Neural progenitor cell (in vitro differentiated cells): Measurements from ENCODE around the gene CHRNA4. TPM values are rescaled to one million over a fixed set of nuclear protein-coding genes. Genes with fewer than 3 reads are reported as not detected.

Source experiments
- DNase-seq: peaks from one replicate; pipeline ENCODE4 v3.0.0-alpha.2; 2016; ENCODE audit warnings: low spot score
- H2AFZ ChIP-seq: fragments of 200-600 bp; sonication (generic); replicated peaks from 2 replicates; pipeline ENCODE4 v1.6.1; 2016; ENCODE audit warnings: antibody characterized with exemption
- H3F3A ChIP-seq: fragments of 200-600 bp; sonication (generic); 2 replicates; pipeline ENCODE4 v1.6.1; 2016; ENCODE audit warnings: antibody characterized with exemption, low read depth
- H3K27ac ChIP-seq: fragments of 200-600 bp; sonication (generic); 2 replicates; pipeline ENCODE4 v1.5.1; 2016; ENCODE audit warnings: mild to moderate bottlenecking
- H3K27me3 ChIP-seq: fragments of 200-600 bp; sonication (generic); 2 replicates; pipeline ENCODE4 v1.6.1; 2016; ENCODE audit warnings: mild to moderate bottlenecking, moderate library complexity
- H3K36me3 ChIP-seq: fragments of 200-600 bp; sonication (generic); 2 replicates; pipeline ENCODE4 v1.5.1; 2016
- H3K4me1 ChIP-seq: fragments of 200-600 bp; sonication (generic); 2 replicates; pipeline ENCODE4 v1.6.1; 2016; ENCODE audit warnings: mixed run types
- H3K4me2 ChIP-seq: fragments of 200-600 bp; sonication (generic); 2 replicates; pipeline ENCODE4 v1.6.1; 2016
- H3K4me3 ChIP-seq: fragments of 200-600 bp; sonication (generic); 2 replicates; pipeline ENCODE4 v1.5.1; 2016
- H3K79me2 ChIP-seq: fragments of 200-600 bp; sonication (generic); 2 replicates; pipeline ENCODE4 v1.6.1; 2016; ENCODE audit warnings: low read depth
- H3K9ac ChIP-seq: fragments of 200-600 bp; sonication (generic); 2 replicates; pipeline ENCODE4 v1.6.1; 2016
- H3K9me3 ChIP-seq: fragments of 200-600 bp; sonication (generic); 2 replicates; pipeline ENCODE4 v1.5.1; 2016; ENCODE audit warnings: low read depth
- H4K20me1 ChIP-seq: fragments of 200-600 bp; sonication (generic); 2 replicates; pipeline ENCODE4 v1.6.1; 2016; ENCODE audit warnings: low read depth
- H3K27ac Mint-ChIP-seq: 3 replicates; pipeline ENCODE4 v1.8.0; 2021; ENCODE audit warnings: mixed read lengths
- H3K27me3 Mint-ChIP-seq: 2 replicates; pipeline ENCODE4 v1.8.0; 2022; ENCODE audit warnings: low read depth, mild to moderate bottlenecking, inconsistent platforms, moderate library complexity, mixed read lengths; ENCODE audit not compliant: insufficient read depth
- H3K36me3 Mint-ChIP-seq: 3 replicates; pipeline ENCODE4 v1.8.0; 2021; ENCODE audit warnings: mixed read lengths
- H3K4me1 Mint-ChIP-seq: 3 replicates; pipeline ENCODE4 v1.8.0; 2021; ENCODE audit warnings: mixed read lengths
- H3K4me3 Mint-ChIP-seq: 3 replicates; pipeline ENCODE4 v1.8.0; 2021; ENCODE audit warnings: mild to moderate bottlenecking, moderate library complexity, mixed read lengths
- H3K9me3 Mint-ChIP-seq: 3 replicates; pipeline ENCODE4 v1.8.0; 2020; ENCODE audit warnings: mixed read lengths
- CTCF ChIP-seq: fragments of 200-600 bp; sonication (generic); IDR thresholded peaks from 2 replicates; pipeline ENCODE4 v1.5.1; 2017; ENCODE audit warnings: antibody characterized with exemption, mild to moderate bottlenecking
- EZH2 ChIP-seq: fragments of 200-600 bp; sonication (generic); IDR thresholded peaks from 2 replicates; pipeline ENCODE4 v1.6.1; 2017; ENCODE audit warnings: antibody characterized with exemption, mild to moderate bottlenecking, moderate library complexity
- EZH2phosphoT487 ChIP-seq: fragments of 200-600 bp; sonication (generic); IDR thresholded peaks from 2 replicates; pipeline ENCODE4 v1.6.1; 2017; ENCODE audit warnings: antibody characterized with exemption
- total RNA-seq: library from RNA; depleted of rRNA; stranded (reverse); fragments of >200 nt; gene quantifications from 2 replicates; pipeline ENCODE4 v1.2.3, GENCODE V29; 2015; ENCODE audit warnings: low replicate concordance

Gene CHRNA4
- total RNA-seq, 1 donor from 2014 or later = not detected

- no peak for DNase-seq
- Histone ChIP-seq H3F3A (peaks cover 8% of the 10 kb centered on the region), H3K36me3 (no peaks in the 10 kb centered on the region), H3K4me1 (peaks cover 3% of the 10 kb centered on the region), H3K4me3 (no peak overlapping the region), H3K27me3 (peaks cover 11% of the 10 kb centered on the region), H2AFZ (no peak overlapping the region), H3K27ac (no peak overlapping the region), H3K79me2 (no peaks in the 10 kb centered on the region), H3K9me3 (no peaks in the 10 kb centered on the region), H4K20me1 (peaks cover 4% of the 10 kb centered on the region), H3K9ac (no peak overlapping the region), H3K4me2 (no peak overlapping the region)
- peaks cover 16% of the 10 kb centered on the region for H3K27me3 Mint-ChIP-seq
- H3K27ac Mint-ChIP-seq = no peak overlapping the region
- TF ChIP-seq EZH2phosphoT487 (no peak), CTCF (no peak), EZH2 (no peak)
- H3K4me1 Mint-ChIP-seq = peaks cover 9% of the 10 kb centered on the region
- H3K4me3 Mint-ChIP-seq = no peak overlapping the region
- H3K36me3 Mint-ChIP-seq = no peaks in the 10 kb centered on the region
- no peaks in the 10 kb centered on the region for H3K9me3 Mint-ChIP-seq
Observed at GRCh38 chr20:63305393-63305792, 55.8 kb downstream of the CHRNA4 start.

DNA sequence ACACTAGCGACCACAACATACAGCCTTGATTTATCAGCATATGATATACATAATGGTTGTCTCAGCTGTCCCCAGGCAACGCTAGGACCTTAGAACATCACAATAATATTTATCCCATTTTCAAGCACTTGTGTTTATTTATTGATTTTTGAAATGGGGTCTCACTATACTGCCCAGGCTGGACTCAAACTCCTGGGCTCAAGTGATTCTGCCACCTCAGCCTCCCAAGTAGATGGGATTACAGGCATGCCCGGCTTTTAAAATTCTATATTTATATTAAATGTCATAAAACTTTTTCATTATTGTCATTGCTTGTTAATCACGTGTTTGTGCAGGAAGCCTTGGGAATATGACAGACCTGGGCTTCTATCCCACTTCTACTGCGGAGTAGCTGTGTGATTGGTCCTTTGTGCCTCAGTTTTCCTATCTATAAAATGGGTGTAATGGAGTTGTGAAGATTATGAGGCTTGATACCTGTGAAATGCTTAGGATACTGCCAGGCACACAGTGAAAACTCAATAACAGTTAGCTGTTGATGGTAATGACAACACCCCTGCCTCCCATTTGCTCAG is 58.0 kb downstream of the CHRNA4 start:
- no peaks in the 10 kb centered on the region for H3K79me2 ChIP-seq
- no peak overlapping the region for H3K4me3 ChIP-seq

DNA sequence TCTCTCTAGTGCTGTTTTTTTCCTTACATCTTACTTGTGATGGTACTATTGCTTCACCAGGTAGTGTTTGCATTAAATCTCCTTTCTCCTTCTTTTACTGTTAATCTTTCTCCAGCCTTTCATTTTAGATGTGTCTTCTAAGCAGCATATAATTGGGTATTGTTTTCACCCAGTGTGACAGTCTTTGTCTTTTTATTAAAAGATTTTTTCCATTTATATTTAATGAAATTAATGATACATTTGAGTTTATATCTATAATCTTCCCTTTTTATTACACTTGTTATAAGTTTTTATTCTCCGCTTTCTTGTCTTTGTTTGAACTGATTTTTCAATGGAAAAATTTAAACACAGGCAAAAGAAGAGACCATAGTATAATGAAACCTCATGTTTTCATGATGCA is 59.5 kb downstream of the CHRNA4 start:
- H3F3A ChIP-seq = peaks cover 8% of the 10 kb centered on the region
- Mint-ChIP-seq H3K9me3 (no peaks in the 10 kb centered on the region), H3K4me3 (no peak overlapping the region), H3K27ac (no peak overlapping the region), H3K27me3 (peaks cover 24% of the 10 kb centered on the region), H3K4me1 (peaks cover 4% of the 10 kb centered on the region), H3K36me3 (no peaks in the 10 kb centered on the region)
- H2AFZ ChIP-seq = no peak overlapping the region
- TF ChIP-seq CTCF (no peak), EZH2phosphoT487 (no peak), EZH2 (no peak)
- H3K4me1 ChIP-seq = peaks cover 5% of the 10 kb centered on the region
- H3K27me3 ChIP-seq = peaks cover 19% of the 10 kb centered on the region
- H4K20me1 ChIP-seq = no peaks in the 10 kb centered on the region
- H3K36me3 ChIP-seq = no peaks in the 10 kb centered on the region
- no peak overlapping the region for H3K9ac ChIP-seq
- no peak overlapping the region for H3K27ac ChIP-seq
- H3K79me2 ChIP-seq = no peaks in the 10 kb centered on the region
- no peak for DNase-seq
- no peaks in the 10 kb centered on the region for H3K9me3 ChIP-seq
- H3K4me3 ChIP-seq = no peak overlapping the region
- H3K4me2 ChIP-seq = no peak overlapping the region

More for the DNA sequence above, 58.0 kb downstream of the CHRNA4 start:
- Histone ChIP-seq H3K27ac (no peak overlapping the region), H3K4me2 (no peak overlapping the region), H3F3A (peaks cover 8% of the 10 kb centered on the region), H2AFZ (no peak overlapping the region), H3K4me1 (no peaks in the 10 kb centered on the region), H3K36me3 (no peaks in the 10 kb centered on the region), H3K27me3 (peaks cover 19% of the 10 kb centered on the region), H3K9ac (no peak overlapping the region), H3K9me3 (no peaks in the 10 kb centered on the region), H4K20me1 (no peaks in the 10 kb centered on the region)
- H3K36me3 Mint-ChIP-seq = no peaks in the 10 kb centered on the region
- H3K27ac Mint-ChIP-seq = no peak overlapping the region
- H3K4me1 Mint-ChIP-seq = peaks cover 4% of the 10 kb centered on the region
- H3K4me3 Mint-ChIP-seq = no peak overlapping the region
- no peaks in the 10 kb centered on the region for H3K9me3 Mint-ChIP-seq
- peaks cover 24% of the 10 kb centered on the region for H3K27me3 Mint-ChIP-seq
- DNase-seq = no peak
- no peak for TF ChIP-seq EZH2
- no peak for TF ChIP-seq EZH2phosphoT487
- TF ChIP-seq CTCF = no peak
